Hematopoietic multipotent progenitor cell (in vitro differentiated cells): ENCODE data around the gene WIPI1. TPM values are rescaled to one million over a fixed set of nuclear protein-coding genes. Genes with fewer than 3 reads are reported as not detected.

Experiments
- DNase-seq, 3 donors: peaks; one replicate each; pipeline ENCODE4 v3.0.0-alpha.2; 2011 to 2015; ENCODE audit warnings: low read depth in 2 of 3, low spot score in 2 of 3
- total RNA-seq: library from RNA; depleted of rRNA; stranded (reverse); fragments of >200 nt; gene quantifications from one replicate; pipeline ENCODE4 v1.2.3, GENCODE V29; 2012

Gene WIPI1
- total RNA-seq, 1 donor: 4.6 TPM

- no peak for DNase-seq
These were observed 4.3 kb upstream of the WIPI1 start for GRCh38 chr17:68461589-68461988.

DNA sequence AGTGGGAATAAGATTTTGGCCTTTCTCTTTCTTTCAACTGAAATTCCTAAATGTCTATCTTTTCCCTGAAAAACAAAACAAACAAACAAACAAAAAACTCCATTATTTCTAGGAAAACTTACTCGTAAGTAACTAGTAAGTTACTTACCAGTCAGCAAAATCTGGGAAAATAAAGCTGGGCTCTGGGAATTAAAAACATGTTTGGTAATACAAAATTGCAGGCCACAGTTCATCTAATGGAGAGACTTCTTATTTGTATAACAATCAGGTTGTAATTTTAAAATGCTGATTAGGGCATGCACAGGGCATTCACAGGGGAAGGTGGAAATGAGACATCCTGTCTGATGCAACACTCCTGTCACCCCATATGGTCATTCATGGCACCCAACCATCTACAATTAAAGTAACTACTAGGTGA lies 3.8 kb upstream of the WIPI1 start:
- no peak for DNase-seq

DNA sequence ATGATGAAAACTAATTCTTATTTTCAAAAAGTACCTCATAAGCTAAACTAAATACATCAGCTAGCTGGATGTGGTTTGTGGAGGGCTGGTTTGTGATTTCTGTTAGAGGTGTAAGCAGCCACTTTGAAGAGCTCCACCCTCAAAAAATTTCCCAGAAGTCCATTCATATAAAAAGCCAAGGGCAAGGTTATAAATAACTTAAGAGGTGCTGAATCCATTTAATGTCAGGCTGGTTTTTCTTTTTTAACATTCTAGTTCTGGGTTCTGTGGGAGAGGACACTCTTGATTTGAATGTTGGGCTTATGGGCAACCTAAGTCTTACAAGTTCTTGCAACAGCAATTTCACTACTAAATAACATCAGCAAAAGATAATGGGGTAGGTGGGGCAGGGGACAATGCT lies 3.4 kb upstream of the WIPI1 start:
- DNase-seq: no peak

- DNase-seq: no peak
These were observed 2.9 kb upstream of the WIPI1 start for GRCh38 chr17:68460146-68460545.

GRCh38 chr17:68459037-68459639 lies 1.8 kb upstream of the WIPI1 start:
- no peak for DNase-seq

GRCh38 chr17:68458260-68459036 lies 1.2 kb upstream of the WIPI1 start:
- no peak for DNase-seq

- DNase-seq: peak; percentile 90 to 98 (median 97)
These were observed 403 bp upstream of the WIPI1 start for GRCh38 chr17:68457539-68458259.

DNA sequence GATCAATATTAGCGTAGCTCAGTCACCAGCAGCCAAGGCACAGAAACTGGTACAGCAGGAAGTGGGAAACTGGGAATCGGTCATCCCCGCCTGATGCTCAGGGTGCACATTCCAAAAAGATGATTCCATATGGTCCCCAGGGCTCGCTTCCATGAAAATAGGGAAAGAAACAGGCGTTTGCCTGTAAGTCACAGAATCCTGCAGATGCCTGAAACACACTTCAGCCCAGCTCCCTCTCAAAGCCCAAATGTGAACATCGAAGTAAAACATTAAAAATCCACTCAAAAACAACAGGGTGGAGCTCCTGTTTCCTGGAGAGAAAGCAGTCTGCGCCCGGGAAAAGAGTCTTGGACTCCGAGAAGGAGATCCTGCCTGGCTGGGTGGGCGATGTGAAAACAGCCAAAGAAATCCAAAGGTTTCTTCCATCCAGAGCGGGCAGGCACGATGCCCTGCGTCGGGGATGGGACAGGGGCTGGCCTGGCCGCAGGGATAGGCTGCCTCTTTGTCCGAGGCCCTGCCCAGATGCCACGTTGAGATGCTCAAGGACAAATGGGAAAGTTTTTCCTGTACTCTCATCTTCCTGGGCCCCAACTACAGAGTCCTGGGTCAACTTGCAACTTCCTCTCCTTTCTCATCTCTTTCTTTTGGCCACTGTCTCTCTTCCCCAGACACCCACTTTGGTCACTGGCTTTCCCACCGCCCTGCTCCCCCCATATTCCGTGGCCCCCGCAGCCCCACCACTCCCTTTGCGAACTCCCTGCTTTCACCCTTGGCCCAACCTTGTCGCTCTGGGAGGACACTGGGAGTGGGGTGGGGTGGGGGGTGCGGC lies 743 bp downstream of the WIPI1 start:
- DNase-seq: no peak

DNA sequence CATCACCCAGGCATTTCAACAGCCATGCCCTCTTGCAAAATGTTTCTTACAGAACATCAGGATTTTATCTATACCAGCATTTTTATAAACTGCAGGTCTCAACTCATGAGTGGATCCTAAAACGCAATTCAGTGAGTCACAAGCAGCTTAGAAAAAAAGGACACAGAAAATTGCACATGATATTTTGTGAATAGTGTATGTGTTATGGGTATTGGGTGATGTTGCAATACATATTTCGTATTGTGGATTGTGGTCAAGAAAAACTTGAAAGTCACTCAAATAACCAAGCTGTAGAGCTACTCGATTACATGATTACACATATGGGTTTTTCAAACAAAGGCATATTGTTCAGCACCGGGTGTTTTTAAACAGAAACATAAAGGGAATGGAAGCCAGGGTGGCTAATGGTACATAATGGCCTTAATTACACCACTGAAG lies 1.4 kb downstream of the WIPI1 start:
- no peak for DNase-seq

GRCh38 chr17:68453991-68454665 lies 3.2 kb downstream of the WIPI1 start:
- DNase-seq: no peak

GRCh38 chr17:68452724-68453290 lies 4.5 kb downstream of the WIPI1 start:
- DNase-seq: no peak

GRCh38 chr17:68451670-68452354 lies 5.5 kb downstream of the WIPI1 start:
- DNase-seq: no peak

- DNase-seq: no peak
These were observed 6.5 kb downstream of the WIPI1 start for GRCh38 chr17:68450801-68451200.

DNA sequence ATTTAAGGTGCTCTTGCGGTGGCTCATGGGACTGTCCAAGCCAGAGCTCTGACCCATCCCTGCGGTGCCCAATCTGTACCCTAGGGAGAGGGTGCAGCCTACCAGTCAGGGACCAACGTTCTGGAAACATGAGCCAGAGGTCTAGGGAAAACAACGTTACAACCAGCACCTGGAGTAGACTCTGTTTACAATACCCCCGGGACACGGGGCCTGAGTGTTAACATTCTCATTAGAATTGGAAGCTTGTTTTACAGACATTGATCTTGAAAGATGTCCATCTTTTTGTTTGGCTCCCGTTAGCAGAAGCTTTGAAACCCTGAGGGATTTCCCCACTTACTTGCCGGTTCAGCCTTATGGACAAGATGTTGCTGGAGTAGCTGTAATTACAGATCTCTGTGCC lies 6.9 kb downstream of the WIPI1 start:
- no peak for DNase-seq

- no peak for DNase-seq
These were observed 8.1 kb downstream of the WIPI1 start for GRCh38 chr17:68449021-68449739.

GRCh38 chr17:68446626-68447041 lies 10.7 kb downstream of the WIPI1 start:
- DNase-seq: no peak

DNA sequence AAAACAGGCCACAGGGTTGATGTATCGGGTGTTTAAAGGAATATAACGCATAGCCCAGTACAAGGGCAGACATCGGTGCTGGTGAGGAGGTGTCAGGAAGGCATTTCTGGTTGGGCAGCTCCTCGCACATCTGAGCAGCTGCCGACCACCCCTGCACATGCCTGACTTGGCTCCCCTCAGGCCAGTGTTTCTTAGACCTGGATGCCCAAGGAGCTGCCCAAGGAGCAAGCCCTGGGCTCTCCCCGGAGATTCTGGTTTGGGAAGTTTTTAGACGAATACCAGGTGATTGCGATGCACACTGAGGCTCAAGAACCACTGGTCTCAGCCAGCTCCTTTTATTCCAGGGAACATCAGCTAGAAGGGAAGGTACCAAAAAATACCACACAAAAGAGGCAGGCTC lies 11.6 kb downstream of the WIPI1 start:
- DNase-seq: no peak

GRCh38 chr17:68443972-68444464 lies 13.3 kb downstream of the WIPI1 start:
- DNase-seq: no peak
